ENCODE data around the gene FGD3. TPM values are rescaled to one million over a fixed set of nuclear protein-coding genes. Genes with fewer than 3 reads are reported as not detected.

The FGD3 gene
- total RNA-seq, 1 experiment from 2014 or later: 1.8 TPM

- Histone ChIP-seq H3K23me2 (ENCODE audit: insufficient read length, low read depth, low read length, poor library complexity, severe bottlenecking) (peaks cover 3% of the 10 kb centered on the region), H2BK120ac (ENCODE audit: low read depth, low read length, poor library complexity, severe bottlenecking) (no peak overlapping the region), H3K18ac (ENCODE audit: insufficient read length, low read depth, low read length) (no peak overlapping the region), H3K9me3 (ENCODE audit: control insufficient read depth, low read depth, low read length) (no peaks in the 10 kb centered on the region), H3K14ac (ENCODE audit: insufficient read depth, low read length) (no peak overlapping the region), H2BK20ac (ENCODE audit: low read depth, low read length, poor library complexity, severe bottlenecking) (no peak overlapping the region), H2BK12ac (ENCODE audit: insufficient read length, low read depth, low read length) (no peak overlapping the region), H3K9ac (ENCODE audit: extremely low read depth, insufficient read length, low read length) (no peak overlapping the region), H3K79me2 (ENCODE audit: insufficient read depth, low read length) (no peaks in the 10 kb centered on the region), H2BK15ac (ENCODE audit: low read depth, low read length) (no peak overlapping the region), H2AFZ (ENCODE audit: low read length) (no peak overlapping the region), H3K27me3 (ENCODE audit: insufficient read depth, low read length) (no peaks in the 10 kb centered on the region), H3K4me1 (ENCODE audit: insufficient read depth, low read length) (no peaks in the 10 kb centered on the region), H4K20me1 (ENCODE audit: control insufficient read depth, insufficient read depth, insufficient read length) (no peaks in the 10 kb centered on the region), H3K79me1 (ENCODE audit: insufficient read depth, low read depth, low read length, poor library complexity, severe bottlenecking) (no peaks in the 10 kb centered on the region), H3K4ac (ENCODE audit: low read depth, low read length) (no peak overlapping the region), H4K5ac (ENCODE audit: insufficient read length, low read depth, low read length) (no peak overlapping the region), H4K91ac (ENCODE audit: insufficient read length, low read depth, low read length) (no peak overlapping the region), H3K4me2 (ENCODE audit: insufficient read depth, insufficient read length, low read length) (no peak overlapping the region), H4K8ac (replicated peaks; ENCODE audit: insufficient read length, low read depth, low read length) (no peak overlapping the region), H3K27ac (ENCODE audit: insufficient read length, low read depth, low read length) (no peak overlapping the region), H2AK5ac (ENCODE audit: insufficient read length, low read length) (no peak overlapping the region), H3K23ac (ENCODE audit: insufficient read length, low read depth, low read length) (no peak overlapping the region), H3T11ph (ENCODE audit: low read length) (no peak overlapping the region), H3K56ac (ENCODE audit: insufficient read length, low read depth, low read length) (no peak overlapping the region), H2BK5ac (ENCODE audit: insufficient read length, low read length) (no peak overlapping the region)
- DNase-seq: no peak
- Mint-ChIP-seq H3K4me1 (peaks cover 11 to 19% of the 10 kb centered on the region in 2 experiments), H3K36me3 (ENCODE audit: insufficient read depth in 1 of 3, low read depth in 3 of 3) (peaks cover 8 to 16% (median 10%) of the 10 kb centered on the region in 3 experiments; a peak in 6 of 7 replicates), H3K27ac (no peak overlapping the region), H3K4me3 (no peak overlapping the region), H3K9me3 (peaks cover 17 to 19% of the 10 kb centered on the region in 2 experiments), H3K27me3 (ENCODE audit: low read depth) (peaks cover 28% of the 10 kb centered on the region)
- no CpG with 5 or more reads among the region's 8 CpGs for WGBS (ENCODE audit: extremely low coverage, insufficient read length, low lambda C conversion rate)
- TF ChIP-seq CTCF (conservative IDR thresholded peaks at IDR 0.05): no peak
Measured at GRCh38 chr9:92944921-92945320, 2.4 kb upstream of the FGD3 start.
